ENCODE results near the gene GID4.

DNA sequence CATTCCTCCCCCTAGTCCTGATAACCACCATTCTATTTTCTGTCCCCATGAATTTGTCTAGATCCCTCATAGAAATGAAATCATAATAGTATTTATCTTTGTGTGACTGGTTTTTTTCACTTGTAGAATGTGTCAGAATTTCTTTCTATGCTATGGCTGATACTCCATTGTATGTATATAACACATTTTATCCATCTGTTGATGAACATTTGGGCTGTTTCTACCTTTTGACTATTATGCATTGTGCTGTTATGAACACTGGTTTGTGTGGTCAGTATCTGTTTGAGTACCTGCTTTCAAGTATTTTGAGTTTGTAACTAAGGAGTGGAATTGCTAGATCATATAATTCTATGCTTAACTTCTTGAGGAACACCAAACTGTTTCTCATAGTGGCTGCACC, 32.5 kb downstream of the GID4 start:
- TF ChIP-seq, protein P1, sequence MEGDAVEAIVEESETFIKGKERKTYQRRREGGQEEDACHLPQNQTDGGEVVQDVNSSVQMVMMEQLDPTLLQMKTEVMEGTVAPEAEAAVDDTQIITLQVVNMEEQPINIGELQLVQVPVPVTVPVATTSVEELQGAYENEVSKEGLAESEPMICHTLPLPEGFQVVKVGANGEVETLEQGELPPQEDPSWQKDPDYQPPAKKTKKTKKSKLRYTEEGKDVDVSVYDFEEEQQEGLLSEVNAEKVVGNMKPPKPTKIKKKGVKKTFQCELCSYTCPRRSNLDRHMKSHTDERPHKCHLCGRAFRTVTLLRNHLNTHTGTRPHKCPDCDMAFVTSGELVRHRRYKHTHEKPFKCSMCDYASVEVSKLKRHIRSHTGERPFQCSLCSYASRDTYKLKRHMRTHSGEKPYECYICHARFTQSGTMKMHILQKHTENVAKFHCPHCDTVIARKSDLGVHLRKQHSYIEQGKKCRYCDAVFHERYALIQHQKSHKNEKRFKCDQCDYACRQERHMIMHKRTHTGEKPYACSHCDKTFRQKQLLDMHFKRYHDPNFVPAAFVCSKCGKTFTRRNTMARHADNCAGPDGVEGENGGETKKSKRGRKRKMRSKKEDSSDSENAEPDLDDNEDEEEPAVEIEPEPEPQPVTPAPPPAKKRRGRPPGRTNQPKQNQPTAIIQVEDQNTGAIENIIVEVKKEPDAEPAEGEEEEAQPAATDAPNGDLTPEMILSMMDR (IDR thresholded peaks at IDR 0.05; ENCODE audit: low read depth, low read length, missing input control): no peak
- TF ChIP-seq JUND (IDR thresholded peaks at IDR 0.05): no peak
- TF ChIP-seq, protein P2, sequence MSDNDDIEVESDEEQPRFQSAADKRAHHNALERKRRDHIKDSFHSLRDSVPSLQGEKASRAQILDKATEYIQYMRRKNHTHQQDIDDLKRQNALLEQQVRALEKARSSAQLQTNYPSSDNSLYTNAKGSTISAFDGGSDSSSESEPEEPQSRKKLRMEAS (IDR thresholded peaks at IDR 0.05): no peak
- TF ChIP-seq RAD21 (IDR thresholded peaks at IDR 0.05): no peak
- no peak for TF ChIP-seq TAF1 (conservative IDR thresholded peaks at IDR 0.05)
- no peak for TF ChIP-seq EGR1 (IDR thresholded peaks at IDR 0.05; ENCODE audit: low read depth in 2 of 2)
- TF ChIP-seq ATF3 (IDR thresholded peaks at IDR 0.05): no peak
- no peak for TF ChIP-seq FOXA1 (IDR thresholded peaks at IDR 0.05)
- TF ChIP-seq, protein P3, sequence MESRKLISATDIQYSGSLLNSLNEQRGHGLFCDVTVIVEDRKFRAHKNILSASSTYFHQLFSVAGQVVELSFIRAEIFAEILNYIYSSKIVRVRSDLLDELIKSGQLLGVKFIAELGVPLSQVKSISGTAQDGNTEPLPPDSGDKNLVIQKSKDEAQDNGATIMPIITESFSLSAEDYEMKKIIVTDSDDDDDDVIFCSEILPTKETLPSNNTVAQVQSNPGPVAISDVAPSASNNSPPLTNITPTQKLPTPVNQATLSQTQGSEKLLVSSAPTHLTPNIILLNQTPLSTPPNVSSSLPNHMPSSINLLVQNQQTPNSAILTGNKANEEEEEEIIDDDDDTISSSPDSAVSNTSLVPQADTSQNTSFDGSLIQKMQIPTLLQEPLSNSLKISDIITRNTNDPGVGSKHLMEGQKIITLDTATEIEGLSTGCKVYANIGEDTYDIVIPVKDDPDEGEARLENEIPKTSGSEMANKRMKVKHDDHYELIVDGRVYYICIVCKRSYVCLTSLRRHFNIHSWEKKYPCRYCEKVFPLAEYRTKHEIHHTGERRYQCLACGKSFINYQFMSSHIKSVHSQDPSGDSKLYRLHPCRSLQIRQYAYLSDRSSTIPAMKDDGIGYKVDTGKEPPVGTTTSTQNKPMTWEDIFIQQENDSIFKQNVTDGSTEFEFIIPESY (IDR thresholded peaks at IDR 0.05): no peak
- TF ChIP-seq YY1 (IDR thresholded peaks at IDR 0.05): no peak
- no peak for TF ChIP-seq SP1 (IDR thresholded peaks at IDR 0.05)
